Colon (tissue), 2 donors: ENCODE results near the gene KRCC1.

Experiments used
- FAIRE-seq: peaks from 2 replicates; lab custom pipeline; 2012; peaks lifted over from hg19 to GRCh38; lab: Jason Lieb, UNC
- donor health status: control.
- donor health status: control.

The KRCC1 gene

DNA sequence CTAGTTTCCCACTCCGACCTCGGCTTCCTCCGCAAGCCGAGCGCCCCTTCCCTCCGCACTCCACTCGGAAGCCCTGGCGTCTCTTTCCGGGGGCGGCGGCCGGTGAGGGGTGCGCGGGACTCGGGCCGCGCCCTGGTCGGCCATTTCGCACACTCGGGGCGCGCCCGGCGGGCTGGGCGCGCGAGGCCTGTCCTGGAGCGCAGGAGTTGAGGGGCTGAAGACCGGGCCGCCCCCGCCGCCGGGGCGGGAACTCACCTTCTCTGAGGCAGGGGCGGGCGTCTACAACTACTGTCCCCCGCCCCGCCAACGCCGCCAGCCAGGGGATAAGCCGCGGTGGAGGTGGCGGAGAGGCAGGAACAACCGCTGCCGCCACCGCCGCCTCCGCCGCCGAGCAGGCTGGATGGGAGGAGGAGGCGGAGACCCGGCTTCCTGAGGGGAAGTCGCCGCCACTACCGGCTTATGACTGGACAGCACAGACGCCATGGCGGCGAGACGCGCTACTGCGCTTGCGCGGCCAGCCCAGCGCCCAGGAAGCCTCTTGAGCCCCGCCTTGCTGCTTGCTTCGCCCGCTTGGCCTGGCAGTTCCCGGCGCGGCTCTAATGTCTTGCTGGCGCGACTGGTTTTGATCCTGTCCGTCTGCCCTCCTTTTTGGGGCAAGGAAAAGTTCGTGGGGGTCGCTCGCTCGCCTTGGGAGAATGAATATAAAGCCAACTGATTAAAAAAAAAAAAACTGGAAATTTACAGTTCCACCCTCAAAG, at the start of gene KRCC1:
Gene KRCC1 (minus strand): TSS at position 413 of the 758 bp plus-strand sequence. CDS start 27,220 bp downstream, outside the sequence.
- FAIRE-seq = no peak

DNA sequence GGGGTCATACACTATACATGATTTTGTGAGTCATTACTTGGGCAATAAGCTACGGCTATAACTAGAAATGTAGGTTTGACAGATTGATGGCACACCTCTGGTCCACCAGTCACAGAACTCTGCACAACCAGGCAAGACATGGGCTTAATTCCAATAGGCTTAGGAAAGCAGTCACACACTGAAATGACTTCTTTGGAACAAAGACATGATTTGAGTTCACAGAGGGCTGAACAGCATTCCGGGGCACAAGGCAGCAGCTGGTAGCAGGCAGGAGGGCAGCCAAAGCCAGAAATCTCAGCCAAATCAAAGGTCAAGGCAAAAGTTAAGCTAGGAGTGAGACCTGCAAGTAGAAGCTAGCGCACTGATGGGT, 44.9 kb upstream of the KRCC1 start:
- FAIRE-seq = no peak

DNA sequence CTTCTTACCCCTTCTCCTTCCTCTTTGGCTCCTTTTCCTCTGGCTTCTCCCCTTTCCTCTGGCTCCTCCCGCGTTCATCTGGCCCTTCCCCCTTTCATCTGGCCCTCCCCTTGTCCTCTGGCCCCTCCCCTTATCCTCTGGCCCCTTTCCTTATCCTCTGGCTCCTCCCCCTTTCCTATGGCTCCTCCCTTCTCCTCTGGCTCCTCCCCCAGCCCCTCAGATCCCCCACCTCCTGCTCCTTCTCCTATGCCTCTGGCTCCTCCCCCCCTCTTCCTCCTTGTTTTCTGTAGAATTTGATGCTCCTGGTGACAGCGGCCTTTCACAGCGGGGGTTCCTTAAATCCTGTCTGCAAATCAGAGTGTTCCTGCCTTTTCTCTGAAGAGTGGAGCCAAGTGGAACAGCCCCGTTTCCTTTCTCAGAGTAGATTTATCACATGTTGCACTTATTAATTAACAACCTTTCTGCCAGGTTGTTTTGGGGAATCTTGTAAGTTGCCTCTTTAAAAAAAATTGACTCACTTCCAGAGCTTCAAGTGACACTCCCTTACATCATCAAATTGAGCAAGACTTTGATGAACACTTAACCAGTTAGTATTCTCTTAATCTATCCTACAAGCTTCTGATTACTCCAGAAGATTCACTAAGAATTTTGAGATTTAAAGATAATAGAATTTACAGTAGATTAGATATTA, 44.4 kb upstream of the KRCC1 start:
- no peak for FAIRE-seq

- no peak for FAIRE-seq
Measured at GRCh38 chr2:88098558-88098900, 42.9 kb upstream of the KRCC1 start.

GRCh38 chr2:88097891-88098557, 42.4 kb upstream of the KRCC1 start:
- no peak for FAIRE-seq

GRCh38 chr2:88097192-88097591, 41.6 kb upstream of the KRCC1 start:
- FAIRE-seq = no peak

DNA sequence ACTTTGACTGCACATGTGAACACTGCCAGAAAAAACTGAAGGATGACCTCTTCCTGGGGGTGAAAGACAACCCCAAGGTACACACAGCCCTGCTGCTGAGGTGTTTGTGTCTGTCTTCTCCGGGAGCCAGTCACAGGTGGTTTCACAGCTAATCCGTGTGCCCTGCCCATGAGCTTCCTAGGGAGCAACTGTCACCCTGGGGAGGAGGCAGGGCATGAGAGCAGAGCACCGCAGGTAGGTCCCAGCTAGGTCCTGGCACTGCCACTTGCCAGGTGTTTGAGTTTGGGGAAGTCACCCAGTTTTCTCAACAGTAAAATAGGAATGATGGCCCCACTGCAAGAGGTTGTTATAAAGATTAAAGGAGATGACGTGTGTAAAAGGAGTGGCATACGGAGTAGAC, 41.1 kb upstream of the KRCC1 start:
- FAIRE-seq = no peak

DNA sequence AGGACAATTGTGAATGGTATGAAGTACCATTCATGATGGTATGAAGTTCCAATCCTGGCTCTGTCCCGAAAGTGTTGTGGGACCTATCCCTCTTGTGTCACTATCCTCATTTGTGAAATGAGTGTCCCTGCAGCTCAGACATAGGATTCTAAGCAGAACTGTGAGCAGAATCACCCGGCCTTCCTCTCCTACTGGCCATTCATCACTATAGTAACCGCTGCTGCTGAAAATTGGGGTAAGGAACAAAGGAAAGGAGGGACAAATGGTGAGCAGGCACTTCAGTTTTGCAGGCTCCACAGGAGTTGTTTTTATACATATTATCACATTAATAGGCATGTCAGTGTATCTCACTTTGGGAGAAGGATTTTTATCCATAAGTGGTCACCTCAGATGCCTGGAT, 39.4 kb upstream of the KRCC1 start:
- no peak for FAIRE-seq

GRCh38 chr2:88092773-88093172, 37.2 kb upstream of the KRCC1 start:
- FAIRE-seq = no peak

DNA sequence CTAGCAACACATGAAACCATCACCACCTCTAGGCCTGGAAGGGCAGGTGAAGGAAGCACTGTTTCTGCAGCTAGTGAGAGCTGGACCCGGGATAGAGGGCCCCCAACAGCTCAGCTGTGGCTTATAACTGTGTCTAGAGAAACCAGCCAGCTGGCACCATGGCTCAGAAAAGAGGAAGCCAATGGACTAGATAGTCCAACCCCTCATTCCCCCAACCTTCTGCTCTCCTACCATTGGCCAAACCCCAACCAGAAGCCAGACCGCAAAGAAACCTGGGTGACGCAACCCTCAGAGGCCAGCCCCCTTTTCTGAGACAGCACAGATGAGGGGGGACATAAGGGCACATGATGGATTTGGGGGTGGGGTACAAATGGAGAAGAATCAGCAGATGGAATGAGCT, 36.4 kb upstream of the KRCC1 start:
- FAIRE-seq = no peak

GRCh38 chr2:88090446-88091283, 35.1 kb upstream of the KRCC1 start:
- no peak for FAIRE-seq

GRCh38 chr2:88088999-88089398, 33.4 kb upstream of the KRCC1 start:
- no peak for FAIRE-seq

DNA sequence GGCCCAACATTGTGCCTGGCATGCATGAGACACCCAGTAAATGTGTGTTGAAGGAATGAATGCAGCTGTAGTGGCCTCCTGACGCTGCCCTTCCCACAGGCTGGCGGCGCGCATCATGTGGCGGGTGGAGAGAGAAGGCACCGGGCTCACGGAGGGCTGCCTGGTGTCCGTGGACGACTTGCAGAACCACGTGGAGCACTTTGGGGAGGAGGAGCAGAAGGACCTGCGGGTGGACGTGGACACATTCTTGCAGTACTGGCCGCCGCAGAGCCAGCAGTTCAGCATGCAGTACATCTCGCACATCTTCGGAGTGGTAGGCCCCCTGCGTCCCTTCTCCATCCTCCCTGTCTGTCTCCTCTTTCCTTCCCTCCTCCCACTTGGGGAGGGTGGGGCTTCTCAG, 32.2 kb upstream of the KRCC1 start:
- no peak for FAIRE-seq

DNA sequence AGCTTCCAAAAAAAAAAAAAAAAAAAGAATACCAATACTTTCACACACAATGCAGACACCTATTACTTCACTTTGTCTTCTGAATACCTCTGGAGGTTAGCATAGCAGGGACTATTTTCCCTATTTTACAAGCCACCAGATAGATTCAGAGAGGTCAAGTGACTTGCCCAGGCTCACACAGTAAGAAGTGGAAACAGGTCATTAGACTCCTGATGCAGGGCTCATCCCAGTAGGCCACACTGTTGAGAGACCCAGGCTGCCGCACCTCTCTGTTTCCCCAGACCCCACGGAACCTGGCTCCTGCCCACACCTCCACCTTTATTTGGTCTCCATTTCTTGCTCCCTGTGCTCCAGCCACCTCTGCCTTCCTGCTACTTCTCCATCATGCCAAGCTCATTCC, 31.5 kb upstream of the KRCC1 start:
- FAIRE-seq = no peak

GRCh38 chr2:88086401-88086800, 30.8 kb upstream of the KRCC1 start:
- no peak for FAIRE-seq

DNA sequence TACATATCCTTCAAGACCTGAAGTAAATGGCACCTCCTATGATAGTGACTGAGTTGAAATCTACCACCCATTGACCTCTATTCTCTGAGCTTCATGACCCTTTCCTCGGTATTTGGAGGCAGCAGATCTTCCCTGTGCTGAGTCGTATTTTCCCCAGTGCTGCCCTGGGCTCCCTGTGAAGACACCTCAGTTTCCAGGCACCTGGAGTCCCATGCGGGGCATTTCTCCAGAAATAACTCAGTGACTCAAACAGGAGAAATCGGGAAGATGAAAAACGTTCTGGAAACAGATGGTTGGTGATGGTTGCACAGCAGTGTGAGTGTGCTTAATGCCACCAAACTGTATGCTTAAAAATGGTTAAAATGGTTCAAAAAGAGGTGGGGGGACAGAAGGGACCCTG, 30.0 kb upstream of the KRCC1 start:
- no peak for FAIRE-seq

DNA sequence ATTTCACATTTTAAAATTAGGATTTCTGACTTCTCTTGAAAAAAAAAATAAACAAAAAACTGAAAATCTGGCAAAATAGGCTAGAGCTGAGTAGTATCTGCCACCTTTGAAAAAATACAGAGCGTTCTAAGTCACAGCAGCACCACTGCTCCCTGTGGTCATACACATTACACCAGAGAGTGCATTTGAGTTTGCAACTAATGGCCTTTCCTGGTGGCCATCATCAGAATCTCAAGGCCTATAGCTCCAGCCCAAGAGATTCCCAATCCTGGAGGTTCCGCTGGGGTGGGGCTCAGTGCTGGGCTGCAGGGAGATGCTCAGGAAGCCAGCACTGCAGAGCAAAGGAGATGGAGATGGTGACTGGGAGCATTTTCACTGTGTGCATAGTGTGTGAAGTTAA, 29.5 kb upstream of the KRCC1 start:
- FAIRE-seq = no peak

DNA sequence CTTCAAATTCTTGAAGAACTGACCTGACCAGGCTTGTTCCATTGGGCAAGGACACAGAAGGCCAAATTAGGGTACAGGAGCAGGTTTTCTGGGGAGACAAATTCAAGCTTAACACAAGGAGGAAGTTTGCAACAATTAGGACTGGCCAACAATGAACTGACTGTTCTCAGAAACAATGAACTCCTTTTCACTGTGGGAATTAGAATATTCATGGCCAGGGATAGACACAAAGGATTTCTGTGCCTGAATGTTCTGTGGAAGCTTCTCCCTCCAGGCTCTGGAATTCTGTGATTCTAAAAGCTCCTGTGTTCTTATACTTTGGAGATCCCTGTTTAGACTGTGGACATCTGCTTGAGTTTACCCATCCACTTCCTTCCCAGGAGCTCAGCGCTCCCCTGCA, 27.2 kb upstream of the KRCC1 start:
- no peak for FAIRE-seq

DNA sequence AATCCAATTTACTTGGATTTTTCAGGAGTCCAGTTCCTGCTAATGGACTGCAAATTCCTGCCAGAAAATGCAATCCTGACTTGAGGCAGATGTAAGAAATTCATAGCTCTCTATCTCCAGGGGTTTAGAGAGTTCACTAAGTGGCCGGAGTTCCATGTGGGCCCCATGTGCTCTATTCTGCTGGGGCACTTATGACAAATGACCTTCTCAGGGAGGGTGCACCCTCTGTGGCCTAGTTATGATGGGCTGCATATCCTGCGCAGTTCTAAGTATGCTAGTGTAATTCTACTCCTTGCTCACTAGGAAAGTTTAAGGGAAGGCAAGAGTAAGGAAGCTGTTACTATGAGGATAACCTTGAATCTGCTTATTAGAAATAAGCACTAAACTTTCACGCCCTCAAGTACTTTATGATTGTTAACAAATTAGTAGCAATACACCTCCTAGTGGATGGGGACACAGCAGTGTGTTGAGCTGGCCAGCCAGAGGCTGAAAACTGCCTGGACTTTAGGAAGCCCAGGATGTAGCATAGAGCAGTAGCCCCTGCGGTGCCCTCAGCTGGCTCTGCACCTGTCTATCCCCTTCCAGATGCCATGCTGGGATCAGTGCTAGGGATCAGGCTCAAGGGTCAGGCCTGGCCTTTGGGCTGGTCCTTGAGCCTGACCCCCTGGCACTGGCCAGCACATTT, 26.5 kb upstream of the KRCC1 start:
- no peak for FAIRE-seq

DNA sequence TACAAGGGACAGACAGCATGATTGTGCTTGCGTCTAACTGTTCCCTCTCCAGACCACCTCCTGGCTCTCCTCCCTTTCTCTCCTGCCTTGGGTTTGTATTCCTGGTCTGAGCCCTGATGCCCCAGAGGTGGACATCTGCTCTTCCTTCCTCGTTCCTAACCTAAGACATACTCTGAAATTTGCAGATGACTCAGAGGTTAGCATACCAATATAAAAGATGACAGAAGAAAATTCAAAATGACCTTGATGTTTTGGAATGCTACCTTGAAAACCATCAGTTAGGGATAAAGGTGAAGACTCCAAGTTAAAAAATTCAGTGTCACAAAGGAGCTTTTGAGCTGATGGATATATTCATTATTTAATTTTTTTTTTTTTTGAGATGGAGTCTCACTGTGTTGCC, 25.0 kb upstream of the KRCC1 start:
- FAIRE-seq = no peak

DNA sequence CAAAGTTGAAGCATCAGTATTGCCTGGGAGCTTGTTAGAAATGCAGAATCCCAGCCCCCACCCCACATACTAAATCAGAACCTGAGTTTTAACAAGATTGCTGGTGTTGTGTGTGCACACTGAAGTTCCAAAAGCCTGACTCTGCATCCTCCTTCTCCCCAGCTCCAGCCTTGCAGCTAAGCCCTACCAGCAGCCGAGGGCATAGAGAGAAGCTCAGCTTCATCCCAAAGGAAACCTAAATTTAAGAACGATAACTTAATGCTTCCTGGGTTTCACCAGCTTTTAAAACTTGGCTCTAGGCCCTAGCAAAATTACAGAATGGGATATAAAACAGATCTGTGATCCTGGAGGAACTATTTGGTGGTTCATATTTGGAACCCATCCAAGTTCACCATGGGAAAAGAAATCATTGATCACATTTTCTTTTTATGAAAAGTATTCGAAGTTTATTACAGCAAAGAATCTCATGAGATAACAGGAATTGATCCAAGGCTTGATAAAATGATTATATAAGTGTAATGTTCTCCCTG, 23.1 kb upstream of the KRCC1 start:
- no peak for FAIRE-seq

- no peak for FAIRE-seq
Measured at GRCh38 chr2:88077080-88077479, 21.5 kb upstream of the KRCC1 start.
